OCI-LY7 (cell line): ENCODE data around the gene SLC2A5. TPM values are rescaled to one million over a fixed set of nuclear protein-coding genes. Genes with fewer than 3 reads are reported as not detected.
A peak's percentile ranks its signal among the peaks of the same experiment; 100 is the strongest.
"Not testable (repeated sequence)": the region's sequence is repeated elsewhere in the genome, so short reads cannot be mapped to it uniquely, and the experiment has no call there.

Experiments used
- BruUV-seq: library from RNA; stranded (reverse); fragments of 400-500 nt; replicated peaks from 2 replicates; lab custom pipeline; 2021; lab: Mats Ljungman, UMichigan
- CTCF ChIA-PET: fragments of 300-600 bp; sonication (Branson Sonifier 250); formaldehyde crosslinking; loops from one replicate; lab custom pipeline; 2022; ENCODE audit warnings: antibody characterized with exemption; ENCODE audit not compliant: unreplicated experiment; lab: Charles Lee
- POLR2A ChIA-PET: fragments of 300-600 bp; sonication (Branson Sonifier 250); formaldehyde crosslinking; loops from one replicate; lab custom pipeline; 2022; ENCODE audit warnings: antibody characterized with exemption; lab: Charles Lee
- DNase-seq: peaks from one replicate; pipeline ENCODE4 v3.0.0-alpha.2; 2015; ENCODE audit warnings: low spot score
- H2AFZ ChIP-seq: fragments of 200-600 bp; sonication (generic), shearing (Covaris generic); 2 replicates; pipeline ENCODE4 v1.6.1; 2014; ENCODE audit warnings: mild to moderate bottlenecking, antibody characterized with exemption, low read length, moderate library complexity
- H3K27ac ChIP-seq: fragments of 200-600 bp; sonication (generic); 2 replicates; pipeline ENCODE4 v1.5.1; 2014; ENCODE audit warnings: mixed run types, low read depth, mild to moderate bottlenecking, moderate library complexity, low read length, inconsistent platforms; ENCODE audit not compliant: poor library complexity, severe bottlenecking
- H3K36me3 ChIP-seq: fragments of 200-600 bp; sonication (generic); 2 replicates; pipeline ENCODE4 v1.6.1; 2014; ENCODE audit warnings: mild to moderate bottlenecking, antibody characterized with exemption, low read length, moderate library complexity, mixed read lengths; ENCODE audit not compliant: insufficient read depth
- H3K4me1 ChIP-seq: fragments of 200-600 bp; sonication (generic); 2 replicates; pipeline ENCODE4 v1.5.1; 2014; ENCODE audit warnings: mild to moderate bottlenecking, low read length; ENCODE audit not compliant: insufficient read depth, poor library complexity, severe bottlenecking
- H3K4me2 ChIP-seq: fragments of 200-600 bp; sonication (generic); 2 replicates; pipeline ENCODE4 v1.6.1; 2014; ENCODE audit warnings: mild to moderate bottlenecking, low read length
- H3K4me3 ChIP-seq: fragments of 200-600 bp; sonication (generic); 2 replicates; pipeline ENCODE4 v1.5.1; 2014; ENCODE audit warnings: mild to moderate bottlenecking, low read depth, low read length; ENCODE audit not compliant: poor library complexity, severe bottlenecking
- H3K79me2 ChIP-seq: fragments of 200-600 bp; sonication (generic); 2 replicates; pipeline ENCODE4 v1.6.1; 2016; ENCODE audit warnings: low read depth, mild to moderate bottlenecking, low read length, moderate library complexity, mixed read lengths; ENCODE audit not compliant: insufficient read depth
- H3K9me2 ChIP-seq: fragments of 200-600 bp; sonication (generic); 2 replicates; pipeline ENCODE4 v1.6.1; 2016; ENCODE audit warnings: mild to moderate bottlenecking, low read length, mixed read lengths; ENCODE audit not compliant: insufficient read depth
- H3K9me3 ChIP-seq: fragments of 200-600 bp; sonication (generic); 2 replicates; pipeline ENCODE4 v1.6.1; 2014; ENCODE audit warnings: mild to moderate bottlenecking, mixed run types, low read length, mixed read lengths
- H4K20me1 ChIP-seq: fragments of 200-600 bp; sonication (generic); 2 replicates; pipeline ENCODE4 v1.6.1; 2014; ENCODE audit warnings: mild to moderate bottlenecking, antibody characterized with exemption, low read length, moderate library complexity, mixed read lengths; ENCODE audit not compliant: insufficient read depth
- EZH2phosphoT487 ChIP-seq: fragments of 200-600 bp; sonication (generic); IDR thresholded peaks from 2 replicates; pipeline ENCODE4 v1.6.1; 2018; ENCODE audit warnings: low read depth, borderline replicate concordance, mild to moderate bottlenecking, mixed run types, antibody characterized with exemption, low read length, moderate library complexity, mixed read lengths
- intact Hi-C: fragments of 100-400 bp; cut with micrococcal nuclease; formaldehyde crosslinking; loops from one replicate; pipeline ENCODE4 v1.10.0; 2022; ENCODE audit not compliant: unreplicated experiment
- total RNA-seq, 2 experiments: library from RNA; depleted of rRNA in 1 of 2; stranded (reverse); fragments of >200 nt in 1 of 2; shearing (Covaris generic) in 1 of 2; gene quantifications; 2 replicates each; pipeline ENCODE4 v1.2.3, GENCODE V29; 2014 to 2022
- TF ChIP-seq, protein P1 (sequence below): fragments of 200-600 bp; sonication (generic); conservative IDR thresholded peaks from 2 replicates; pipeline ENCODE4 v1.5.1; 2014; ENCODE audit warnings: mild to moderate bottlenecking, antibody characterized with exemption, low read length, moderate library complexity, mixed read lengths

Gene SLC2A5
- total RNA-seq, 2 experiments from 2014 or later = 112 to 183 TPM

DNA sequence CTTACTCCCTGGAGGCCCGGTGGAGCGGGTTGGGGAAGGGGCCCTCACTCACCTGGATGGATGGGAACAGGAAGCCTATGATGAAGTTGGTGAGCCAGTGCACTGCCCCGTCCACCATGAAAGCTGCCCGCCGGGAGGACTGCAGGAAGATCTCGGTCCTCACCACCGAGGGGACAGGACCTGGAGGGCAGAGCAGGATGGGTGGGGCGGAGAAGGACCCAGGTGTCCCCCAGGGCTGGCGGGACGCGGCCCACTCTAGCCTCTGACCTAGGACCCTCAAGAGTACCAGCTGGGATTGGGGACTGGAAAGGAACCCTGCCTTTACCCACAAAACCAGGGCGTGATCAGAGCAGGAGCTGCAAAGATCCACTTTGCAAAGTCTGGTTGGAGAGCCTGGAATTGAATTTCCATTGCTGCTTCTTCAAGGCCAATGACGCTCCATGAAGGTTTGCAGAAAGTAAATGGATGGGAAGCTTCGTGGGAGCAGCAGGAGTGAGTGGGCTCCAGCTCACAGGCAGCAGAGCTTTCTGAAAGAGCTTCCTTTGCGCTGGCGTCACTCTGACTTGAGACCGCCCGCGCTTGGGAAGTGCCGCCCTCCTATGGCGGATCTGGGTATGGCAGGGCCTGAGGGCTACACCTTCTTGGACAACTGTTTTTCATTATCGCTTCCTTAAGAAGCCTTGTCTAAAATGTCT lies 64.6 kb downstream of the SLC2A5 start:
- Histone ChIP-seq H3K4me3 (no peak overlapping the region), H3K9me3 (no peaks in the 10 kb centered on the region), H3K9me2 (no peaks in the 10 kb centered on the region), H3K4me1 (peaks cover 41% of the 10 kb centered on the region), H4K20me1 (no peaks in the 10 kb centered on the region), H3K27ac (no peak overlapping the region), H3K79me2 (no peaks in the 10 kb centered on the region), H3K36me3 (no peaks in the 10 kb centered on the region), H3K4me2 (no peak overlapping the region; the same call in 1 of the 2 replicates), H2AFZ (peak overlapping the region; percentile 9; the same call in 1 of the 2 replicates)
- TF ChIP-seq, protein P1, sequence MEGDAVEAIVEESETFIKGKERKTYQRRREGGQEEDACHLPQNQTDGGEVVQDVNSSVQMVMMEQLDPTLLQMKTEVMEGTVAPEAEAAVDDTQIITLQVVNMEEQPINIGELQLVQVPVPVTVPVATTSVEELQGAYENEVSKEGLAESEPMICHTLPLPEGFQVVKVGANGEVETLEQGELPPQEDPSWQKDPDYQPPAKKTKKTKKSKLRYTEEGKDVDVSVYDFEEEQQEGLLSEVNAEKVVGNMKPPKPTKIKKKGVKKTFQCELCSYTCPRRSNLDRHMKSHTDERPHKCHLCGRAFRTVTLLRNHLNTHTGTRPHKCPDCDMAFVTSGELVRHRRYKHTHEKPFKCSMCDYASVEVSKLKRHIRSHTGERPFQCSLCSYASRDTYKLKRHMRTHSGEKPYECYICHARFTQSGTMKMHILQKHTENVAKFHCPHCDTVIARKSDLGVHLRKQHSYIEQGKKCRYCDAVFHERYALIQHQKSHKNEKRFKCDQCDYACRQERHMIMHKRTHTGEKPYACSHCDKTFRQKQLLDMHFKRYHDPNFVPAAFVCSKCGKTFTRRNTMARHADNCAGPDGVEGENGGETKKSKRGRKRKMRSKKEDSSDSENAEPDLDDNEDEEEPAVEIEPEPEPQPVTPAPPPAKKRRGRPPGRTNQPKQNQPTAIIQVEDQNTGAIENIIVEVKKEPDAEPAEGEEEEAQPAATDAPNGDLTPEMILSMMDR = peak; percentile 96
- no peak for TF ChIP-seq EZH2phosphoT487
- no TSS peak for BruUV-seq
- DNase-seq = peak; percentile 88
- ChIA-PET CTCF (interaction anchor here (0.5 to 1.1 kb wide), 11 partner anchors 10 to 1496 kb away, joined by 3 to 12 read pairs (median 5); partner anchors contain the start of gene GPR157), POLR2A (interaction anchor here (0.5 to 2.2 kb wide), 7 partner anchors 17 to 558 kb away, joined by 3 to 10 read pairs (median 3); no protein-coding TSS in a partner anchor)
- intact Hi-C loops = loop anchor here (1.0 to 5.0 kb wide), 5 partner anchors 17 to 192 kb away; no protein-coding TSS in a partner anchor

DNA sequence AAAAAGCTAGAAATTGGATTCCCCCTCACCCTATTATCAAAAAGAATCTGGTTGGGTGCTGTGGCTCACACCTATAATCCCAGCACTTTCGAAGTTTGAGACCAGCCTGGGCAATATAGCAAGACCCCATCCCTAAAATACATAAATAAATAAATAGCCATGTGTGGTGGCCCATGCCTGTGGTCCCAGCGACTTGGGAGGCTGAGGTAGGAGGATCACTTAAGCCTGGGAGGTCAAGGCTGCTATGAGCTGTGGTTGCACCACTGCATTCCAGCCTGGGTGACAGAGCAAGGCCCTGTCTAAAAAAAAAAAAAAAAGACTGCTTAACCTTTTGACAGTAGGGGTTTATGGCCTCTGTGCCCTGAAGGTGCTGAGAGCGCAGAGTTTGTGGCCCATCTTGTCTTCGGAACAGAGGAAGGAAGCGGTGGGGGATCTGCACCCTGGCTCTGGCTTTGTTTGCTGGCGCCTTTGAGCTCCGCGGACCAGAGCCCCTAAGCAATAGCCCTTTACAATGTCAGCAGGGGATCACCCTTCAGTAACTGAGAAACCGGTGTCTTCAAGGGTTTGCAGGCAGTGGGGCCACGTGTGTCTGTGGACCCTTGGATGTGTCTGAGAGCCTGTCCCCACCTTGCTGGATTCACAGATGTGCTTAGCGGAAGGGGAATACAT lies 65.3 kb downstream of the SLC2A5 start:
- Histone ChIP-seq H3K9me3 (no peaks in the 10 kb centered on the region), H3K79me2 (no peaks in the 10 kb centered on the region), H3K4me2 (no peak overlapping the region), H3K9me2 (no peaks in the 10 kb centered on the region), H3K27ac (no peak overlapping the region), H3K4me3 (no peak overlapping the region), H4K20me1 (no peaks in the 10 kb centered on the region), H2AFZ (no peak overlapping the region), H3K36me3 (no peaks in the 10 kb centered on the region), H3K4me1 (peaks cover 34% of the 10 kb centered on the region)
- intact Hi-C loops = no loop called here
- no peak for DNase-seq
- no TSS peak for BruUV-seq
- ChIA-PET CTCF (interaction anchor here (0.5 to 1.1 kb wide), 4 partner anchors 11 to 1496 kb away, joined by 3 to 10 read pairs (median 6); no protein-coding TSS in a partner anchor), POLR2A (interaction anchor here (1.1 to 2.2 kb wide), 3 partner anchors 17 to 125 kb away, joined by 3 to 10 read pairs (median 4); partner anchors contain the start of gene ENO1)
- TF ChIP-seq, protein P1 = no peak
- TF ChIP-seq EZH2phosphoT487 = no peak

DNA sequence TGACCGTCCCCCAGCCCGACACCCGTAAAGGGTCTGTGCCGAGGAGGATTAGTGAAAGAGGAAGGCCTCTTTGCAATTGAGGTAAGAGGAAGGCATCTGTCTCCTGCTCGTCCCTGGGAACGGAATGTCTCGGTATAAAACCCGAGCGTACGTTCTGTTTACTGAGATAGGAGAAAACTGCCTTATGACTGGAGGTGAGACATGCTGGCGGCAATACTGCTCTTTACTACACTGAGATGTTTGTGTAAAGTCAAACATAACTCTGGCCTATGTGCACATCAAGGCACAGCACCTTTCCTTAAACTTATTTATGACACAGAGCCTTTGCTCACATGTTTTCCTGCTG lies 67.2 kb downstream of the SLC2A5 start:
- H3K79me2 ChIP-seq, BruUV-seq, H3K36me3 ChIP-seq, intact Hi-C loops, DNase-seq, H3K4me3 ChIP-seq, H3K4me2 ChIP-seq, H3K9me2 ChIP-seq, H2AFZ ChIP-seq, POLR2A ChIA-PET, CTCF ChIA-PET, H3K27ac ChIP-seq, H4K20me1 ChIP-seq, H3K9me3 ChIP-seq: not testable (repeated sequence)
- H3K4me1 ChIP-seq = peaks cover 15% of the 10 kb centered on the region

DNA sequence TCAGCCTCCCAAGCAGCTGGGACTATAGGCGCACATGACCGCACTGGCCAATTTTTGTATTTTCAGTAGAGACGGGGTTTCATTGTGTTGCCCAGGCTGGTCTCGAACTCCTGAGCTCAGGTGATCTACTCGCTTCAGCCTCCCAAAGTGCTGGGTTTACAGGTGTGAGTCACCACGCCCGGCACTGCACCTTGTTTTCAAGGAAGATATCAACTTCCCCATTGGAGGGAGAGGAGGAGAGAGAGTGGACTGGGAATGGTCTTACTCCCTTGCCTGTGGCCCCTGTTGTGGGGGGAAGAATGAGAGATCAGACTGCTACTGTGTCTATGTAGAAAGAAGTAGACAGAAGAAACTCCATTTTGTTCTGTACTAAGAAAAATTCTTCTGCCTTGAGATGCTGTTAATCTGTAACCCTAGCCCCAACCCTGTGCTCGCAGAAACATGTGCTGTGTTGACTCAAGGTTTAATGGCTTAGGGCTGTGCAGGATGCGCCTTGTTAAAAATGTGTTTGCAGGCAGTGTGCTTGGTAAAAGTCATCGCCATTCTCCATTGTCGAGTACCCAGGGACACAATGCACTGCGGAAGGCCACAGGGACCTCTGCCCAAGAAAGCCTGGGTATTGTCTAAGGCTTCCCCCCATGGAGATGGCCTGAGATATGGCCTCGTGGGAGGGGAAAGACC lies 67.8 kb downstream of the SLC2A5 start:
- CTCF ChIA-PET, H3K79me2 ChIP-seq, intact Hi-C loops, H4K20me1 ChIP-seq, H3K4me2 ChIP-seq, DNase-seq, H3K9me3 ChIP-seq, H3K9me2 ChIP-seq, H3K4me3 ChIP-seq, BruUV-seq, H3K36me3 ChIP-seq, H2AFZ ChIP-seq, H3K27ac ChIP-seq: not testable (repeated sequence)
- peaks cover 11% of the 10 kb centered on the region for H3K4me1 ChIP-seq
- POLR2A ChIA-PET = interaction anchor here (0.6 kb wide), 1 partner anchor 96 kb away, joined by 3 read pairs; no protein-coding TSS in a partner anchor
